Measurements from ENCODE around the gene DGAT2.

The DGAT2 gene

GRCh38 chr11:75823946-75824345 lies 55.4 kb downstream of the DGAT2 start:
- TF ChIP-seq, protein P1, sequence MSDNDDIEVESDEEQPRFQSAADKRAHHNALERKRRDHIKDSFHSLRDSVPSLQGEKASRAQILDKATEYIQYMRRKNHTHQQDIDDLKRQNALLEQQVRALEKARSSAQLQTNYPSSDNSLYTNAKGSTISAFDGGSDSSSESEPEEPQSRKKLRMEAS (IDR thresholded peaks at IDR 0.05): no peak
- TF ChIP-seq TCF12 (IDR thresholded peaks at IDR 0.05; ENCODE audit: low read depth): no peak
- no peak for TF ChIP-seq EP300 (IDR thresholded peaks at IDR 0.05; ENCODE audit: borderline replicate concordance)
- no peak for TF ChIP-seq ZBTB7A (IDR thresholded peaks at IDR 0.05; ENCODE audit: low read depth)
- TF ChIP-seq YY1 (IDR thresholded peaks at IDR 0.05; ENCODE audit: low read depth): no peak
- TF ChIP-seq CREB1 (IDR thresholded peaks at IDR 0.05; ENCODE audit: low read depth): no peak

- TF ChIP-seq TAF1 (IDR thresholded peaks at IDR 0.05; ENCODE audit: low read depth) (no peak), TEAD4 (IDR thresholded peaks at IDR 0.05) (no peak), CEBPB (IDR thresholded peaks at IDR 0.05) (no peak), FOXM1 (IDR thresholded peaks at IDR 0.05; ENCODE audit: borderline replicate concordance, low read depth) (no peak), ZBTB7A (IDR thresholded peaks at IDR 0.05; ENCODE audit: low read depth) (no peak), TCF12 (IDR thresholded peaks at IDR 0.05; ENCODE audit: low read depth) (no peak), USF1 (IDR thresholded peaks at IDR 0.05) (no peak)
Observed at GRCh38 chr11:75826461-75827230, 58.1 kb downstream of the DGAT2 start.

DNA sequence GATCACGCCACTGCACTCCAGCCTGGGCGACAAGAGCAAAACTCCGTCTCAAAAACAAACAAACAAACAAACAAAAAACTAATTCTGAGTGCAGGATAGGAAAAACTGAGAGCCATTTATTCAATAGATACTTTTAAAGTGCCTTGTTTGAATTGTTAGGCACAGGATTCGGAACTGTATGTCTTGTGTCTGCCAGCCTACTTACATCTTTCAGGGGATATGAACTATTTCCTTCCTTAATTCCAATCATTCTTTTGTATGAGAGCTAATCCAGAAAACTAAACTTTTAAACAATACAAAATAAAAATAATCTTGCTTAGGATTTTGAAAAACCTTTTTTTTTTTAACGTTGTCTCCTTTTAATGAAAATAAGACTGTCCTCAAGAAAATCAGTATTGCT lies 59.0 kb downstream of the DGAT2 start:
- no peak for TF ChIP-seq USF1 (IDR thresholded peaks at IDR 0.05)
- no peak for TF ChIP-seq YY1 (IDR thresholded peaks at IDR 0.05; ENCODE audit: low read depth)
- no peak for TF ChIP-seq TCF12 (IDR thresholded peaks at IDR 0.05; ENCODE audit: low read depth)
- TF ChIP-seq CEBPB (IDR thresholded peaks at IDR 0.05): no peak

- TF ChIP-seq EP300 (IDR thresholded peaks at IDR 0.05; ENCODE audit: borderline replicate concordance): no peak
- no peak for TF ChIP-seq NFIC (IDR thresholded peaks at IDR 0.05)
Observed at GRCh38 chr11:75831915-75832502, 63.4 kb downstream of the DGAT2 start.

GRCh38 chr11:75834728-75835127 lies 66.2 kb downstream of the DGAT2 start:
- TF ChIP-seq TAF1 (IDR thresholded peaks at IDR 0.05; ENCODE audit: low read depth) (no peak), ZBTB7A (IDR thresholded peaks at IDR 0.05; ENCODE audit: low read depth) (no peak), TCF12 (IDR thresholded peaks at IDR 0.05; ENCODE audit: low read depth) (no peak)
- TF ChIP-seq, protein P2, sequence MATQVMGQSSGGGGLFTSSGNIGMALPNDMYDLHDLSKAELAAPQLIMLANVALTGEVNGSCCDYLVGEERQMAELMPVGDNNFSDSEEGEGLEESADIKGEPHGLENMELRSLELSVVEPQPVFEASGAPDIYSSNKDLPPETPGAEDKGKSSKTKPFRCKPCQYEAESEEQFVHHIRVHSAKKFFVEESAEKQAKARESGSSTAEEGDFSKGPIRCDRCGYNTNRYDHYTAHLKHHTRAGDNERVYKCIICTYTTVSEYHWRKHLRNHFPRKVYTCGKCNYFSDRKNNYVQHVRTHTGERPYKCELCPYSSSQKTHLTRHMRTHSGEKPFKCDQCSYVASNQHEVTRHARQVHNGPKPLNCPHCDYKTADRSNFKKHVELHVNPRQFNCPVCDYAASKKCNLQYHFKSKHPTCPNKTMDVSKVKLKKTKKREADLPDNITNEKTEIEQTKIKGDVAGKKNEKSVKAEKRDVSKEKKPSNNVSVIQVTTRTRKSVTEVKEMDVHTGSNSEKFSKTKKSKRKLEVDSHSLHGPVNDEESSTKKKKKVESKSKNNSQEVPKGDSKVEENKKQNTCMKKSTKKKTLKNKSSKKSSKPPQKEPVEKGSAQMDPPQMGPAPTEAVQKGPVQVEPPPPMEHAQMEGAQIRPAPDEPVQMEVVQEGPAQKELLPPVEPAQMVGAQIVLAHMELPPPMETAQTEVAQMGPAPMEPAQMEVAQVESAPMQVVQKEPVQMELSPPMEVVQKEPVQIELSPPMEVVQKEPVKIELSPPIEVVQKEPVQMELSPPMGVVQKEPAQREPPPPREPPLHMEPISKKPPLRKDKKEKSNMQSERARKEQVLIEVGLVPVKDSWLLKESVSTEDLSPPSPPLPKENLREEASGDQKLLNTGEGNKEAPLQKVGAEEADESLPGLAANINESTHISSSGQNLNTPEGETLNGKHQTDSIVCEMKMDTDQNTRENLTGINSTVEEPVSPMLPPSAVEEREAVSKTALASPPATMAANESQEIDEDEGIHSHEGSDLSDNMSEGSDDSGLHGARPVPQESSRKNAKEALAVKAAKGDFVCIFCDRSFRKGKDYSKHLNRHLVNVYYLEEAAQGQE (IDR thresholded peaks at IDR 0.05; ENCODE audit: low read depth): no peak

DNA sequence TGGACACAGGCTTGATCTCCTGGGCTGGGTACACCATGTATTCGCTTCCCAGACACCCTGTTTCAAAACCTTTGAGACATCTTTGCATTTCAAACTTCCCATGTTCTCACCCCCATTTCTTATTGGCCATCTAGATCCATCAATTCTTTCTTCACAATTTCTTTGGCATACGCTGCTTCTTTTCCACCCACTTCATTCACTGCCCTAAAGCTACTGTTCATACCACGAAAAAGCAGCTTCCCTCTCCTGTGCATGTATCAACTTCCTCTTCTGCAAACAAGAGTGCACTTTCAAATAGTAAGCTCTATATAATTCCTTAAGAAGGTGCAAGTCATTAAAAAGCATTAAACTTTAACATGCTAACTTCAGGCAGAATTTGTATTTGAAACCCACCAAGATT lies 67.8 kb downstream of the DGAT2 start:
- TF ChIP-seq EGR1 (IDR thresholded peaks at IDR 0.05) (no peak), YY1 (IDR thresholded peaks at IDR 0.05; ENCODE audit: low read depth) (no peak), USF1 (IDR thresholded peaks at IDR 0.05) (no peak), CREB1 (IDR thresholded peaks at IDR 0.05; ENCODE audit: low read depth) (no peak), NFIC (IDR thresholded peaks at IDR 0.05) (no peak), TAF1 (IDR thresholded peaks at IDR 0.05; ENCODE audit: low read depth) (no peak), TEAD4 (IDR thresholded peaks at IDR 0.05) (no peak), EP300 (IDR thresholded peaks at IDR 0.05; ENCODE audit: borderline replicate concordance) (no peak), CEBPB (IDR thresholded peaks at IDR 0.05) (no peak), RAD21 (IDR thresholded peaks at IDR 0.05; ENCODE audit: low read depth) (no peak), ZBTB7A (IDR thresholded peaks at IDR 0.05; ENCODE audit: low read depth) (no peak), FOXM1 (IDR thresholded peaks at IDR 0.05; ENCODE audit: borderline replicate concordance, low read depth) (no peak)
- TF ChIP-seq, protein P1 (IDR thresholded peaks at IDR 0.05): no peak
- TF ChIP-seq, protein P2 (IDR thresholded peaks at IDR 0.05; ENCODE audit: low read depth): no peak

Data from Ishikawa (cell line).